C1 segment of cervical spinal cord (tissue), 14 donors: ENCODE results near the gene COPS3.
"Not testable (repeated sequence)": the region's sequence is repeated elsewhere in the genome, so short reads cannot be mapped to it uniquely, and the experiment has no call there.

ENCODE experiments used
- DNase-seq, 14 donors: peaks; one replicate each; lab custom pipeline; 2025; lab: John Stamatoyannopoulos, UW

The COPS3 gene

GRCh38 chr17:17303010-17303846 lies 22.2 kb upstream of the COPS3 start, which contains the start of gene NT5M:
Gene NT5M, plus strand, starts transcription at chr17:17303373. Its CDS starts 178 bp downstream, at chr17:17303551.
- peak in 12 of 14 donors; percentile 18 to 76 (median 53) for DNase-seq

GRCh38 chr17:17301659-17302058 lies 20.6 kb upstream of the COPS3 start:
- not testable (repeated sequence) for DNase-seq

- peak in 2 of 14 donors; percentile 19 to 33 for DNase-seq
Observed at GRCh38 chr17:17300624-17301568, 19.9 kb upstream of the COPS3 start.

- DNase-seq = no peak
Observed at GRCh38 chr17:17298108-17298507, 17.1 kb upstream of the COPS3 start.

GRCh38 chr17:17297217-17297616 lies 16.2 kb upstream of the COPS3 start:
- DNase-seq = no peak

- no peak for DNase-seq
Observed at GRCh38 chr17:17295141-17295540, 14.1 kb upstream of the COPS3 start.

- no peak for DNase-seq
Observed at GRCh38 chr17:17289701-17290100, 8.7 kb upstream of the COPS3 start.

GRCh38 chr17:17289086-17289485 lies 8.0 kb upstream of the COPS3 start:
- DNase-seq = no peak

GRCh38 chr17:17285951-17286350 lies 4.9 kb upstream of the COPS3 start:
- DNase-seq = no peak

GRCh38 chr17:17279316-17279715 lies 1.7 kb downstream of the COPS3 start:
- no peak for DNase-seq

- DNase-seq = not testable (repeated sequence)
Observed at GRCh38 chr17:17277431-17277830, 3.6 kb downstream of the COPS3 start.

GRCh38 chr17:17275971-17276370 lies 5.1 kb downstream of the COPS3 start:
- peak in 1 of 14 donors; percentile 6 for DNase-seq

GRCh38 chr17:17269926-17270773 lies 10.9 kb downstream of the COPS3 start:
- DNase-seq = no peak

GRCh38 chr17:17264430-17264829 lies 16.6 kb downstream of the COPS3 start:
- no peak for DNase-seq

GRCh38 chr17:17258998-17259397 lies 22.0 kb downstream of the COPS3 start:
- peak in 6 of 14 donors; percentile 2 to 34 (median 24) for DNase-seq

- no peak for DNase-seq
Observed at GRCh38 chr17:17258011-17258410, 23.0 kb downstream of the COPS3 start.

GRCh38 chr17:17256316-17256715 lies 24.7 kb downstream of the COPS3 start:
- no peak for DNase-seq

- not testable (repeated sequence) for DNase-seq
Observed at GRCh38 chr17:17255689-17256088, 25.4 kb downstream of the COPS3 start.

GRCh38 chr17:17254036-17254435 lies 27.0 kb downstream of the COPS3 start:
- no peak for DNase-seq

GRCh38 chr17:17253406-17253805 lies 27.6 kb downstream of the COPS3 start:
- no peak for DNase-seq

- no peak for DNase-seq
Observed at GRCh38 chr17:17252149-17252661, 28.8 kb downstream of the COPS3 start.
